Panc1 (cell line): ENCODE results near the gene FHIT. TPM values are rescaled to one million over a fixed set of nuclear protein-coding genes. Genes with fewer than 3 reads are reported as not detected.

ENCODE experiments used
- ATAC-seq: fragments of 200-7000 bp; cut with Tn5 transposase; 2 replicates; pipeline ENCODE4 v1.9.1; 2020; ENCODE audit warnings: mild to moderate bottlenecking, moderate library complexity
- BruUV-seq: library from RNA; stranded (reverse); fragments of 400-500 nt; replicated peaks from 2 replicates; lab custom pipeline; 2021; lab: Mats Ljungman, UMichigan
- CTCF ChIA-PET: fragments of 300-600 bp; sonication (Branson Sonifier 250); formaldehyde crosslinking; loops from one replicate; lab custom pipeline; 2022; ENCODE audit warnings: antibody characterized with exemption; lab: Charles Lee
- POLR2A ChIA-PET: fragments of 300-600 bp; sonication (Branson Sonifier 250); formaldehyde crosslinking; loops from one replicate; lab custom pipeline; 2022; ENCODE audit warnings: antibody characterized with exemption; lab: Charles Lee
- DNase-seq: peaks from one replicate; pipeline ENCODE4 v3.0.0-alpha.2; 2010; ENCODE audit warnings: low read depth, low spot score
- H3K27ac ChIP-seq: 2 replicates; pipeline ENCODE4 v1.5.1; 2011; ENCODE audit warnings: mild to moderate bottlenecking, low read length, inconsistent platforms
- H3K27me3 ChIP-seq: fragments of 200-500 bp; sonication (Bioruptor generic); 2 replicates; pipeline ENCODE4 v1.6.0; 2014; ENCODE audit warnings: low read length, inconsistent platforms; ENCODE audit not compliant: control insufficient read depth, insufficient read depth
- H3K36me3 ChIP-seq: fragments of 200-500 bp; sonication (Bioruptor generic); 2 replicates; pipeline ENCODE4 v1.5.1; 2014; ENCODE audit warnings: inconsistent platforms, mild to moderate bottlenecking, low read length, moderate library complexity; ENCODE audit not compliant: control insufficient read depth, insufficient read depth
- H3K4me1 ChIP-seq: 2 replicates; pipeline ENCODE4 v1.5.1; 2011; ENCODE audit warnings: inconsistent platforms, mild to moderate bottlenecking, low read length, moderate library complexity; ENCODE audit not compliant: control insufficient read depth, insufficient read depth
- H3K4me3 ChIP-seq, 2 experiments: 2 replicates each; pipeline ENCODE4 v1.5.1; 2011 to 2012; ENCODE audit warnings: low read depth in 2 of 2, low read length in 2 of 2, mild to moderate bottlenecking in 2 of 2, inconsistent platforms in 1 of 2, moderate library complexity in 1 of 2
- H3K9me3 ChIP-seq: fragments of 200-500 bp; sonication (Bioruptor generic); 2 replicates; pipeline ENCODE4 v1.5.1; 2014; ENCODE audit warnings: low read depth, mild to moderate bottlenecking, inconsistent platforms, low read length, moderate library complexity; ENCODE audit not compliant: control insufficient read depth, insufficient read depth
- POLR2AphosphoS5 ChIP-seq: IDR thresholded peaks from 2 replicates; pipeline ENCODE4 v1.6.1; 2012; ENCODE audit warnings: mild to moderate bottlenecking, low read depth, low read length, moderate library complexity
- REST ChIP-seq, 2 experiments: IDR thresholded peaks; 2 replicates each; pipeline ENCODE4 v1.6.1; 2011 to 2012; ENCODE audit warnings: low read depth in 2 of 2, control low read depth in 1 of 2, low read length in 1 of 2, mild to moderate bottlenecking in 1 of 2, moderate library complexity in 1 of 2; ENCODE audit not compliant: insufficient read depth in 1 of 2
- SIN3A ChIP-seq: IDR thresholded peaks from 2 replicates; pipeline ENCODE4 v1.6.1; 2012; ENCODE audit warnings: low read depth, mild to moderate bottlenecking, low read length, moderate library complexity, borderline replicate concordance; ENCODE audit not compliant: insufficient read depth
- TCF7L2 ChIP-seq: IDR thresholded peaks from 2 replicates; pipeline ENCODE4 v1.6.1; 2011; ENCODE audit warnings: mild to moderate bottlenecking, low read depth, low read length, inconsistent platforms
- in situ Hi-C: cut with HindIII; loops from 2 replicates; pipeline ENCODE4 v1.10.0; 2016; ENCODE audit warnings: low sequenced_read_pairs, low pct_unique_long_range_greater_than_20kb
- intact Hi-C: fragments of 100-400 bp; cut with micrococcal nuclease; formaldehyde crosslinking; loops from one replicate; pipeline ENCODE4 v1.10.0; 2022; ENCODE audit not compliant: unreplicated experiment
- total RNA-seq: library from RNA; stranded (reverse); gene quantifications from one replicate; pipeline ENCODE4 v1.2.1, GENCODE V29; 2021; ENCODE audit not compliant: unreplicated experiment
- TF ChIP-seq, protein P1 (sequence below): fragments of 450-650 bp; IDR thresholded peaks from 2 replicates; pipeline ENCODE4 v1.5.1; 2017; ENCODE audit warnings: mild to moderate bottlenecking

FHIT gene
- total RNA-seq, 1 experiment from 2014 or later, result 2.2 TPM

GRCh38 chr3:60696428-60697125, 554.7 kb downstream of the FHIT start:
- Histone ChIP-seq H3K4me1 (no peaks in the 10 kb centered on the region), H3K9me3 (no peaks in the 10 kb centered on the region), H3K27ac (no peak overlapping the region), H3K4me3 (no peak overlapping the region), H3K27me3 (no peaks in the 10 kb centered on the region), H3K36me3 (no peaks in the 10 kb centered on the region)
- ChIA-PET POLR2A (no interaction called here), CTCF (no interaction called here)
- no TSS peak for BruUV-seq
- DNase-seq (no peak), ATAC-seq (no peak)
- intact Hi-C loops (no loop called here), in situ Hi-C loops (no loop called here)
- TF ChIP-seq, protein P1, sequence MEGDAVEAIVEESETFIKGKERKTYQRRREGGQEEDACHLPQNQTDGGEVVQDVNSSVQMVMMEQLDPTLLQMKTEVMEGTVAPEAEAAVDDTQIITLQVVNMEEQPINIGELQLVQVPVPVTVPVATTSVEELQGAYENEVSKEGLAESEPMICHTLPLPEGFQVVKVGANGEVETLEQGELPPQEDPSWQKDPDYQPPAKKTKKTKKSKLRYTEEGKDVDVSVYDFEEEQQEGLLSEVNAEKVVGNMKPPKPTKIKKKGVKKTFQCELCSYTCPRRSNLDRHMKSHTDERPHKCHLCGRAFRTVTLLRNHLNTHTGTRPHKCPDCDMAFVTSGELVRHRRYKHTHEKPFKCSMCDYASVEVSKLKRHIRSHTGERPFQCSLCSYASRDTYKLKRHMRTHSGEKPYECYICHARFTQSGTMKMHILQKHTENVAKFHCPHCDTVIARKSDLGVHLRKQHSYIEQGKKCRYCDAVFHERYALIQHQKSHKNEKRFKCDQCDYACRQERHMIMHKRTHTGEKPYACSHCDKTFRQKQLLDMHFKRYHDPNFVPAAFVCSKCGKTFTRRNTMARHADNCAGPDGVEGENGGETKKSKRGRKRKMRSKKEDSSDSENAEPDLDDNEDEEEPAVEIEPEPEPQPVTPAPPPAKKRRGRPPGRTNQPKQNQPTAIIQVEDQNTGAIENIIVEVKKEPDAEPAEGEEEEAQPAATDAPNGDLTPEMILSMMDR, result no peak
- TF ChIP-seq TCF7L2 (no peak), SIN3A (no peak), REST (IDR thresholded peaks at IDR 0.05; ENCODE audit: insufficient read depth in 1 of 2, low read depth in 2 of 2, low read length in 1 of 2) (no peak), POLR2AphosphoS5 (no peak)

DNA sequence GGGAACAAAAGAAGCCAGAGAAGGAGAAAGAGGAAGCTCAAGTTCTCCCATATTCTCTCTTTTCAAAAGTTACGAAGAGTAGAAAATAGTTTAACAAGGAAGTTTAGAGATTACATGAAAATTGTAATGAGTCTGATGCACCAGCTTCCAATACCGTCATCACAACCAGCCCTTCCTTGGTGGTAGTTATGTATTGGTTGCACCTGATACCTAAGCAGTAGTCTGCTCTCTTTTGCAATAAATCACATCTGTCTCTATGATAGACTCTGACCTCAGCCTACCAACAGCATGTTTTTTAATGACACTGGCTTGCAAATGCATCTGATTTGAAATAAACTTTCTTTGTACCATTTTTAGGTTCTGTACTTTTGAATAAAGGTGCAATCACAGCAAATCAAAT, 575.8 kb downstream of the FHIT start:
- POLR2A ChIA-PET, result no interaction called here
- TF ChIP-seq TCF7L2, result no peak
- TF ChIP-seq REST (IDR thresholded peaks at IDR 0.05; ENCODE audit: insufficient read depth in 1 of 2, low read depth in 2 of 2, low read length in 1 of 2), result no peak
- TF ChIP-seq SIN3A, result no peak
- TF ChIP-seq, protein P1, result no peak
- no peak for TF ChIP-seq POLR2AphosphoS5
- Histone ChIP-seq H3K4me3 (no peak overlapping the region), H3K4me1 (no peaks in the 10 kb centered on the region), H3K27ac (no peak overlapping the region), H3K27me3 (no peaks in the 10 kb centered on the region), H3K36me3 (no peaks in the 10 kb centered on the region), H3K9me3 (no peaks in the 10 kb centered on the region)
- intact Hi-C loops (no loop called here), in situ Hi-C loops (no loop called here)
- no peak for DNase-seq
- BruUV-seq, result no TSS peak
- ATAC-seq, result no peak
- CTCF ChIA-PET, result no interaction called here
